Activated naive CD8-positive, alpha-beta T cell treated with anti-CD3 and anti-CD28 coated beads, Interleukin-2, amount 50 U/mL, for 24 hours (primary cell): ENCODE measurements around the gene OR10H3.
A peak's percentile ranks its signal among the peaks of the same experiment; 100 is the strongest.
"Not testable (repeated sequence)": the region's sequence is repeated elsewhere in the genome, so short reads cannot be mapped to it uniquely, and the experiment has no call there.

Source experiments
- ATAC-seq: fragments of 150-1000 bp; cut with Tn5 transposase; one replicate; pipeline ENCODE4 v1.10.0; 2021
- DNase-seq: peaks from one replicate; pipeline ENCODE4 v3.0.0; 2021
- H3K27ac Mint-ChIP-seq: one replicate; pipeline ENCODE4 v1.8.0; 2021; ENCODE audit warnings: mild to moderate bottlenecking, mixed read lengths
- H3K27me3 Mint-ChIP-seq: one replicate; pipeline ENCODE4 v1.8.0; 2021; ENCODE audit warnings: mixed read lengths
- H3K36me3 Mint-ChIP-seq: one replicate; pipeline ENCODE4 v1.8.0; 2021; ENCODE audit warnings: low read depth, mixed read lengths
- H3K4me1 Mint-ChIP-seq: one replicate; pipeline ENCODE4 v1.8.0; 2021; ENCODE audit warnings: mixed read lengths
- H3K4me3 Mint-ChIP-seq: one replicate; pipeline ENCODE4 v1.8.0; 2021; ENCODE audit warnings: mild to moderate bottlenecking, moderate library complexity, mixed read lengths
- H3K9me3 Mint-ChIP-seq: one replicate; pipeline ENCODE4 v1.8.0; 2021; ENCODE audit warnings: mixed read lengths

OR10H3 gene

DNA sequence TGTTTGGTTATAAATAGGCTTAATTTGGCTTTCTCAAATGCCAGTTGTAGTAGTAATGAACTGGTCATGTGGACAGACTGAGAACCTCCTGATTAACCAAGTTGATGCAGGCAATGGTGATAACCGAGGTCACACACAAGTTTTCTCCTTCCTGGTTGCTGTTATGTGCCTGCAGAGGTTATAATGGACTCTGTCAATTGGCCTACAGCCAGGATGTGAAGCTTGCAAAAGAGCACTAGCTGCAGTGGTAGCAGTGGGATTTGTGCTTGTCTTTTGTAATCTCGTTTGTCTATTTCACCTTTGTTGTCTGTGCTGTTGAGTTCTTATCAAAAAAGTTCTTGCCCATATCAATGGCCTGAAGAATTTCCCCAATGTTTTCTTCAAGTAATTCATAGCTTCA lies 20.6 kb downstream of the OR10H3 start:
- no peak for ATAC-seq
- no peak for DNase-seq
- Mint-ChIP-seq H3K36me3 (no peaks in the 10 kb centered on the region), H3K27me3 (peaks cover 50% of the 10 kb centered on the region), H3K27ac (no peak overlapping the region), H3K4me3 (no peak overlapping the region), H3K4me1 (no peaks in the 10 kb centered on the region), H3K9me3 (peaks cover 6% of the 10 kb centered on the region)

DNA sequence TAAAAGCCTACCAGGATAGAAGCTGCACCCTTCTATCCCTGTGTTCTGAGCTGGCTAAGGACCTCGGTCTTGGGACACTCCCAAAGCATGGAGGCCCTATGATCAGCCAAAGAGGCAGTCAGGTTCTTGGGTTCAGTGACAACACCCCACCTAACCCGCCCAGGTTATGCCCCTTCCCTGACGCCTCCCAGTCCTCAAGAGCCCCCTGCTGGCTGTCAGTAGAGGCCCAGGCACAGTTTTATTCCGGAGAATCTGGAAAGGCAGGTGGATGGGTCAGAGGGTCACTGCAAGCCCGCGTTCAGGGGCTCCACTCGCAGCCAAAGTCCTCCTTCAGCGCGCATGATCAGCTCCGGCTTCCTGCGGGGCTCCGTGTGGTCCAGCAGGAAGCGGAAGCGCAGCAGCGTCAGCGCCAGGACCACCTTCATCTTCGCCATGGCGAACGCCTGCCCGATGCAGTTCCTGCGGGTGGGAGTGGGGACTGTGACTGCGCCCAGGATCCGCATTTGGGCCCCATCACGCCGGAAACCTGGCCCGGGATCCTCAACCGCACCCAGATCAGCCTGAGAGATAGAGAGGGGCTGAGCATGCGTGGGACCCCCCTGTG lies 22.3 kb downstream of the OR10H3 start:
- no peak for ATAC-seq
- Mint-ChIP-seq H3K4me1 (no peaks in the 10 kb centered on the region), H3K36me3 (no peaks in the 10 kb centered on the region), H3K9me3 (peaks cover 6% of the 10 kb centered on the region), H3K27ac (no peak overlapping the region), H3K27me3 (peaks cover 42% of the 10 kb centered on the region), H3K4me3 (peak overlapping the region; percentile 30)
- DNase-seq: no peak

DNA sequence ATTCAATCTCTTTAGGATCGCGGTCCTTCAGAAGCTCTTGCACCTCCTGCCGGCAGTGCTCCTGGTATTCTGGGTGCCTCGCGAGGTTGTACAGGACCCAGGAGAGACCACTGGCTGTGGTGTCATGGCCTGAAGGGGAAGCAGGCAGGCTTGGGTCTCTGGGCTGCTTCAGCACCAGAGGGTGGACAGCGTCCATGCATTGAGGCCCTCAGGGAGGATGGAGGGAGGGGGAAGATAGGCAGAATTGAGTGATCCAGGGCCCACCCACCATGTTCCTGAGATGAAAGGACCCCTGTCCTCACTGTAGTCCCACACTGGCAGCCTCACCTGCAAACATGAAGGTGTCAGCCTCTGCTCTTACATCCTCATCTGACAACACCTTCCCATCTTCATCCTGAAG lies 31.8 kb downstream of the OR10H3 start:
- ATAC-seq: no peak
- no peak for DNase-seq
- no peaks in the 10 kb centered on the region for H3K4me1 Mint-ChIP-seq
- H3K4me3 Mint-ChIP-seq: no peak overlapping the region
- peaks cover 24% of the 10 kb centered on the region for H3K27me3 Mint-ChIP-seq
- H3K9me3 Mint-ChIP-seq: no peaks in the 10 kb centered on the region
- no peak overlapping the region for H3K27ac Mint-ChIP-seq
- no peaks in the 10 kb centered on the region for H3K36me3 Mint-ChIP-seq

DNA sequence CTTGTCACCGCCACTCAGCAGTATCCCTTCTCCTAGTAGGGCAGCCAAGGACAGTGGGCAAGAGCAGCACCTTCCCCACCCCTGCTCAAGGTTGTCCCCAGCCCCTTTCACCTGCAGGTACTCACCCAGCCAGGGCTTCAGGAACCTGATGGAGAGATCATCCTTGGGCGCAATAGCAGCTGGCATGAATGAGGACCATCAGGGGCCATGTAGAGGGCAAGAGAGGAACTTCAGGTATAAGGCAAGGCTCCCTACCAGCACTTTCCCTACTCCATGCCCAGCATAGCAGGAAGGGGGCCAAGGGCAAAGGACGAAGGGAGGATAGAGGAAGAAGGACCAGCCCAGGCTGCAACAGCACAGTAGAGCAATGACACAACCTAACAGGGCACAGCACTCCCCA lies 36.4 kb downstream of the OR10H3 start:
- H3K4me1 Mint-ChIP-seq, H3K9me3 Mint-ChIP-seq, H3K36me3 Mint-ChIP-seq, DNase-seq, H3K4me3 Mint-ChIP-seq, ATAC-seq, H3K27ac Mint-ChIP-seq: not testable (repeated sequence)
- H3K27me3 Mint-ChIP-seq: peaks cover 19% of the 10 kb centered on the region

DNA sequence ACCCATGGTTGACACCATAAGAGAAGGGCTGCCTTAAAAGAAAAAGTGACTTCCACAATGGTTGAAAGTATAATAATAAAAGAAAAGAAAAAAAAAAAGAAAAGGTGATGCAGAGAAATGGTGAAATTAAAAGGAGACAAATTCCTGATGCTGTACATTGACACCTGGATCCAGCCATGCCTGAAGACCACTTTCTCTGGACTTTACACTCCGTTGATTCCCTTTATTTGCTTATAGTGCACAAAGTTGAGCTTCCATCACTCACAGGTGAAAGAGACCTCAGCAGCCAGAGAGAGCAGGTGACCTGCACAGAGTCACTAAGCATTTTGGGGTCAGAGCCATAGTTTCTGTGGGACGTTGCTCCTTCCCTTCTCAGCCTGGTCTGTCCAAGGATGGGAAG lies 37.5 kb downstream of the OR10H3 start:
- Mint-ChIP-seq H3K36me3 (no peaks in the 10 kb centered on the region), H3K4me3 (no peak overlapping the region), H3K9me3 (no peaks in the 10 kb centered on the region), H3K27ac (no peak overlapping the region), H3K4me1 (no peaks in the 10 kb centered on the region), H3K27me3 (peaks cover 15% of the 10 kb centered on the region)
- DNase-seq (no peak), ATAC-seq (no peak)

DNA sequence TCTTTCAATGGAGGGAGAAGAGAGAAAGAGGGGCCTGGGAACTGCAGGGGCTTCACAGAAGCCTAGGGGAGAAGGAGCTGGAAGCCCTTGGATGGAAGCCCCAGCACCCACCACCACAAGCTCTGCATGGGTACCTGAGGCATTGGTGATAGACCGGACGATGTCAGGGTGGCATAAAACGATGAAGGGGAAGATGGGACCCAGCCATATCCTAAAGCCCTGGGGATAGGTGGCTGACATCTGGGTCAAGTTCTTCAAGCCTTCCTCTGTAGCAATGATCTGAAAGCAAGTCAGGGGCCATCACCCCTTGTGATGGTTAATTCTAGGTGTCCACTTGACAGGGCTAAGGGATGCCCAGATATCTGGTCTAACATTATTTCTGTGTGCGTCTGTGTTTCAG lies 38.5 kb downstream of the OR10H3 start:
- ATAC-seq (no peak), DNase-seq (no peak)
- no peak overlapping the region for H3K27ac Mint-ChIP-seq
- H3K4me1 Mint-ChIP-seq: no peaks in the 10 kb centered on the region
- no peaks in the 10 kb centered on the region for H3K36me3 Mint-ChIP-seq
- H3K9me3 Mint-ChIP-seq: no peaks in the 10 kb centered on the region
- H3K4me3 Mint-ChIP-seq: no peak overlapping the region
- peaks cover 11% of the 10 kb centered on the region for H3K27me3 Mint-ChIP-seq

DNA sequence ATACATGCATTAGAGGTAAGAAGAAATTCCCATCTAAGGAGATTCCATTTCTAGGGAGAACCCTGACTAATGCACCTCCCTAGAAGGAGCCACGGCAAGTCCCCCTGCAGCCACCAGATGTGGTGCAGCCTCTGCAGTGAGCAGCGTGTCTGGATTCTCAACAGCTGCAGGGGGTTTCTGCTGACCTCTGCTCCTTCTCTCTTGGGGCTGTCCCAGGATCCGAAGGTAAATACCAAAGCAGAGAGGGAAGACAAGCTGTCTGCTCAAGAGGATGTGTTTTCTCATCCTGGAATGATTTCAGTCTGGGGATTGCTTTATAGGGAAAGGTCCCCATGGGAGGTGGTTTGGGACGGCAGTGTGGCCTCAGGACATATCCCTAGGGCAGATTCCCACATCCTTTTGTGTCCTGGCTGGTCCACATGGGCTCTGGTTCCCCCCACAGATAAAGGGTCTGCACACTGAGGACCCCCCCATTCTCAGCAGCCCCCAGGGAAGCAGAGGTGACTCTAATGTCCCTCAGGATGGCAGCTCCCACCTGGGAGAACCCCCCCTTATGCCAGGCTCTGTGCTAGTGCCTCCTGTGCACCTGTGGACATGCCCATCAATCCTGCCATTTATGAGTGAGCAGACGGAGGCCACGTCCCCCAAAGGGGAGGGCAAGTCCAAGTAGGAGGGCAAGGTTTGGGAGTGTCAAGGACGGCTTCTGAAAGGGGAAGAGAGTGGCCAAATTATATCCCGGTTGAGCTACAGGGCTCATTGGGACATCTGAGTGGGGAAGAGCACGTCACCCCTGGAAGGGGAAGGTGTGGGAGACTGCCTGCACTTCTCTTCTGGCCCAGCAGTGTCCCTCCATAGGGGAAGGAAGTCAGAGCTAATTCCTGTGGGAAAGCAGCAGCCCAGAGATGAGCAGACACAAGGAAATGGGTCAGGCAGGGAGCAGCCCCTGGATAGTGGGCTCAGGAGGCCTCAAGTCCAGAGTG lies 39.5 kb downstream of the OR10H3 start:
- Mint-ChIP-seq H3K9me3 (no peaks in the 10 kb centered on the region), H3K36me3 (no peaks in the 10 kb centered on the region), H3K27ac (no peak overlapping the region), H3K4me3 (no peak overlapping the region), H3K4me1 (no peaks in the 10 kb centered on the region), H3K27me3 (peaks cover 4% of the 10 kb centered on the region)
- no peak for ATAC-seq
- DNase-seq: no peak

DNA sequence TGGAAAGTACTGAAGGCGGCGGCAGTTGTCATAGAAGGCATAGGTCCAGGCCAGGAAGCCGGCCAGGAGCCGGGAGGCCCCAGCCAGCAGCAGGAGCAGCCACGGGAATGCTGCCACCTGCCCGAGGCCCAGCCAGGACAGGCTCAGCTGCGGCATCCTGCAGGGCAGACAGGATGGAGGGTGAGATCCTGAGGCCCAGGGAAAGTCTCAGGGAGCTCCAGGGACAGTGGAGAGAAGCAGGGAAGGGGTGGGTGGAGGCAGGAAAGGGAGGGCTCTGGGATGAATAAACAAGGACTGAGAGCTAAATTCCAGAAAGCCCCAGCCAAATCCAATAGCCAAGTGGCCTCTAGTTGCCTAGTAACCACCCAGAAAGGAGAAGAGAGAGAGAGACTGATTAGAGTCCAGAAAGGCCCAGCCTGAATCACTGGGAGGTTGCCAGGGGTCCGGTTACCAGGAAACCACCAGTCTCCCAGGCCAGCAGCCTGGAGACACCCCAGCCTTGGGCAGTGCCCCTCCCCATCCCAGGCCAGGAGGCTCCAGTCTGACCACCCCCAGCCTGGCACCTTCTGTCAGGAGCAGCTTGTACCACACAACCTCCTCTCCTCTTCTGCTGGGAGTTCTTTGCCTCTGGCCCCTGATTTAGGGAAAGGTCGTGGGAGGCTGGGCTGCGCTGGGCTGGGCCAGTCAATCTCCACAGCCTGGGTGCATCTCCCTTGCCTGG lies 42.1 kb downstream of the OR10H3 start:
- Mint-ChIP-seq H3K36me3 (no peaks in the 10 kb centered on the region), H3K4me1 (no peaks in the 10 kb centered on the region), H3K27ac (no peak overlapping the region), H3K9me3 (no peaks in the 10 kb centered on the region), H3K27me3 (peaks cover 3% of the 10 kb centered on the region), H3K4me3 (no peak overlapping the region)
- no peak for DNase-seq
- no peak for ATAC-seq

DNA sequence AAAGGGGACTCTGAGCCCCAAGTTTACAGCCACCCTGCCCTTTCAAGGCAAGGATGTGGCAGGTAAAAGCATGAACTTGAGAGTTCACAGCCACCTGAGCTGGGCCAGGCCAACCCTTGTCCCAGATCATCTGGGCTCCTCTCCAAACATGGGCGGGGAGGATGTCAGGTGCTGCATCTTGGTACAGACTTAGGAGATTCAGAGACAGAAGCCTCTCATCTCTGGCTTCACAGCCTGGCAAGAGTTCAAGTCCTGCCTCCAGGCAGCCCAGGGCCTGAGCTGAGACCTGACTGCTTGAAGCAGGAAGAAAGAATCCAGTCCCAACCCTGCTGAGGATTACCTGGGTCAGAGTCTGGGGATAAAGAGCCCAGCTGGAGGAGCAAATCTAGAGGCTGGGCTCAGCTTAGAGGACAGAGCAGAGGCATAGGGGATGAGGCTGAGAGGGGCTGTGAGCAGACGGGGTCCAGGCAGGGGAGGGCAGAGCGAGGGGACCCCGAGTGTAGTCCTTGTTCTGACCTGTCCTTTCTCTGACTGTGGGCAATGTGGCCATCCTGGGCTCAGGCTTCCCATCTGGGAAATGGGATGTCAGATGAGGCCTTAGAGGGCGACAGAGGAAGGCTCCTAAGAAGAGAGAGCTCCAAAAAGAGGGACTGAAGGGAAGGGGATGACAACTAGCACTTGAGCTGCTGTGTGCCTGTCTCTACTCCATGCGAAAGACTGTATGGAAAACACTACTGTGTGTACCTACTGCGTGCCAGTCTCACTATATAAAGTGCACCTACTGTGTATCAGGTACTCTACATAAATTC lies 43.0 kb downstream of the OR10H3 start:
- Mint-ChIP-seq H3K27me3 (no peaks in the 10 kb centered on the region), H3K36me3 (no peaks in the 10 kb centered on the region), H3K9me3 (no peaks in the 10 kb centered on the region), H3K4me1 (no peaks in the 10 kb centered on the region), H3K4me3 (no peak overlapping the region), H3K27ac (no peak overlapping the region)
- DNase-seq (no peak), ATAC-seq (peak; percentile 20)

DNA sequence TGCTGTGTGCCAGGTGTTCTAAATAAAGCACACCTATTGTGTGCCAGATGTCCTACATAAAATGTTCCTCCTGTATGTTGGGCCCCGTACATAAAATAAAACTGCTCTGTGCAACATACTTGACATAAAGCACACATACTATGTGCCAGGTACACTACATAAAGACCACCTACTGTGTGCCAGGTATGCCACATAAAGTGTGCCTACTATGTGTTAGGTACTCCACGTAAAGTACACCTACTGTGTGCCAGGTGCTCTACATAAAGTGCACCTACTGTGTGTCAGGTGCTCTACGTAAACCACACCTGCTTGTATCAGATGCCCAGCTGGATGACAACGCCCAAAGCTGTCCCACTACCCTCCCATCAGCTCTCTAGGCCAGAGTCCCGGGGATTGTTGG lies 43.9 kb downstream of the OR10H3 start:
- Mint-ChIP-seq H3K9me3 (no peaks in the 10 kb centered on the region), H3K27me3 (peaks cover under 1% of the 10 kb centered on the region), H3K36me3 (no peaks in the 10 kb centered on the region), H3K27ac (no peak overlapping the region), H3K4me3 (no peak overlapping the region), H3K4me1 (no peaks in the 10 kb centered on the region)
- DNase-seq (no peak), ATAC-seq (no peak)

DNA sequence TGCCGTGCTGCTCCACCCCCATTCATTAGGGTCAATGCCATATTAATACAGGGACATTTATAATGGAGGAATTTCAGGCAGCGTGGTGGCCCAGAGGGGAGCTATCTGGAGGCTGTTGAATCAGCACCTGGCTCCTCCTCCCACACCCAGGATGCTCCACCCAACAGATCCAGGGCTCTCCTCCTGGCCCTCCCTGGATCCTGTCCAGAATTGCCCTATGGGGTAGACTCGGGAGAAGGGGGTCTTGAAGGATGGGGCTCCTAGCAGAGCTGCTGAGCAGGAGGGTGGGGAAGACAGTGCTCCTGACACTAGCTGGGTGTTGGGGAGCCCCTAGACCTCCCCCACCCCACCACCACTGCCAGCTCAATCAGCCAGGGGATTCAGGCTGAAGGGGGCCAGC lies 44.4 kb downstream of the OR10H3 start:
- Mint-ChIP-seq H3K4me1 (no peaks in the 10 kb centered on the region), H3K27ac (no peak overlapping the region), H3K27me3 (peaks cover 3% of the 10 kb centered on the region), H3K36me3 (no peaks in the 10 kb centered on the region), H3K4me3 (no peak overlapping the region), H3K9me3 (no peaks in the 10 kb centered on the region)
- DNase-seq (no peak), ATAC-seq (no peak)

DNA sequence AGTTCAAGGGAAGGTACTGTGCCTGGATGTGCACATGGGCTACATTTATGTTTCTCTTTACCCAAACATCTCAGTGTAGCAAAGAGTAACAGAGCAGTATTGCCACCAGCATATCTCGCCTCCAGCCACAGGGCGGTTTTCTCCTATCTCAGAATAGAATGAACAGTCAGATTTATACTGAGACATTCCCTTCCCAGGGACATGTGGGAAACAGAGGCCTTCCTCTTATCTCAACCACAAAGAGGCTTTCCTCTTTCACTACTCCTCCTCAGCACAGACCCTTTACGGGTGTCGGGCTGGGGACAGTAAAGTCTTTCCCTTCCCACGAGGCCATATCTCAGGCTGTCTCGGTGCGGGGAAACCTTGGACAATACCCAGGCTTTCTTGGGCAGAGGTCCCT lies 45.1 kb downstream of the OR10H3 start:
- H3K4me3 Mint-ChIP-seq, H3K36me3 Mint-ChIP-seq, H3K9me3 Mint-ChIP-seq, DNase-seq, H3K27ac Mint-ChIP-seq, ATAC-seq, H3K27me3 Mint-ChIP-seq, H3K4me1 Mint-ChIP-seq: not testable (repeated sequence)

DNA sequence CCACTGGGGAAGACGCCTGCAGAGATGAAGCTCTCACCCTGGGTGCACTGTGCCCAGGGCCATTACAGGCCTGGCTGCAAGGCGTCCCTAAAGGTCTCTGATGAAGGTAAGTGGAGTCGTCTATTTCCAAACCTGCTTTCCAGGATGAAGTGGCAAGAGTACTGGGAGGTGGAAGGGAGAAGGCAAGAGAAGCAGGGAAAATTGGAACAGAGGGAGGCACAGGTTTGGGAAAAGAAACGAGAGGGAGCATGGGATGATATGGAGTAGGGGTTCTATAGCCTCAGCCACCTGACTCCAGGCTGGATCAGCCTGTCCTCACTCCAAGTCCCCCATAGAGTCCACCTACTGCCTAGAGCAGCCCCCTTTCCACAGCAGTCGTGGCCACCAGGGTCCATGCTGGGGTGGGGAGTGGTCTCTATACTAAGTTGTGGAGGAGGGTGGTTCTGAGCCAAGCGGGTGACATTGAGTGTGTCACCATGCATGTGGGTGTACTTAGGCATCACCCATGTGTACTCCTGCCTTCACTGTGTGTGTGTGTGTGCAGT lies 49.9 kb downstream of the OR10H3 start, which contains the start of gene OR10H5:
TSS of gene OR10H5 (plus strand) at position 51 of the 545 bp plus-strand sequence. CDS start 6,388 bp downstream, outside the sequence.
- peaks cover 13% of the 10 kb centered on the region for H3K27me3 Mint-ChIP-seq

More for the DNA sequence above, 49.9 kb downstream of the OR10H3 start, which contains the start of gene OR10H5:
- no peaks in the 10 kb centered on the region for H3K9me3 Mint-ChIP-seq
- H3K36me3 Mint-ChIP-seq: no peaks in the 10 kb centered on the region
- DNase-seq (no peak), ATAC-seq (no peak)
- no peaks in the 10 kb centered on the region for H3K4me1 Mint-ChIP-seq
- no peak within 1 kb of the TSS for H3K4me3 Mint-ChIP-seq
- H3K27ac Mint-ChIP-seq: no peak within 1 kb of the TSS
